HepG2 (cell line): Measurements from ENCODE around the gene ITLN1.

Experiments
- CREB1 ChIP-seq, 2 experiments: fragments of 450-650 bp in 1 of 2; IDR thresholded peaks; 2 replicates each; pipeline ENCODE4 v1.6.1; 2016 to 2017; ENCODE audit warnings: control low read depth in 1 of 2, mild to moderate bottlenecking in 1 of 2, missing compliant biosample characterization in 1 of 2, missing genetic modification characterization in 1 of 2
- HDAC2 ChIP-seq: sonication (generic); formaldehyde crosslinking; IDR thresholded peaks from 2 replicates; pipeline ENCODE4 v1.4.0; 2020; ENCODE audit warnings: missing genetic modification reagents
- IRF2 ChIP-seq: IDR thresholded peaks from 2 replicates; pipeline ENCODE4 v1.6.1; 2018; ENCODE audit warnings: missing genetic modification reagents, missing compliant biosample characterization
- NBN ChIP-seq: fragments of 450-650 bp; conservative IDR thresholded peaks from 2 replicates; pipeline ENCODE4 v1.6.1; 2017
- ZNF12 ChIP-seq: sonication (generic); formaldehyde crosslinking; IDR thresholded peaks from 2 replicates; pipeline ENCODE4 v1.5.0; 2020; ENCODE audit warnings: missing genetic modification reagents
- ZNF292 ChIP-seq: sonication (generic); formaldehyde crosslinking; IDR thresholded peaks from 2 replicates; pipeline ENCODE4 v1.8.1; 2022; ENCODE audit warnings: mild to moderate bottlenecking, low read depth, missing genetic modification reagents, borderline replicate concordance
- TF ChIP-seq, protein P1 (sequence below): fragments of 450-650 bp; IDR thresholded peaks from 2 replicates; pipeline ENCODE4 v1.6.1; 2017
- TF ChIP-seq, protein P2 (sequence below): sonication (generic); formaldehyde crosslinking; IDR thresholded peaks from 2 replicates; pipeline ENCODE4 v1.5.0; 2020; ENCODE audit warnings: mild to moderate bottlenecking, missing genetic modification reagents, moderate library complexity
- TF ChIP-seq, protein P3 (sequence below), 2 experiments: fragments of 450-650 bp in 1 of 2; sonication (generic) in 1 of 2; formaldehyde crosslinking; IDR thresholded peaks; 2 replicates each; pipeline versions ENCODE4 v1.5.0 to v1.8.0; 2020 to 2022; ENCODE audit warnings: mild to moderate bottlenecking in 1 of 2, missing genetic modification reagents in 1 of 2
- TF ChIP-seq, protein P4 (sequence below): IDR thresholded peaks from 2 replicates; pipeline ENCODE4 v1.6.1; 2016; ENCODE audit warnings: low read depth
- TF ChIP-seq, protein P5 (sequence below): sonication (generic); formaldehyde crosslinking; IDR thresholded peaks from 2 replicates; pipeline ENCODE4 v1.4.0; 2020; ENCODE audit warnings: missing genetic modification reagents, mild to moderate bottlenecking, borderline replicate concordance

DNA sequence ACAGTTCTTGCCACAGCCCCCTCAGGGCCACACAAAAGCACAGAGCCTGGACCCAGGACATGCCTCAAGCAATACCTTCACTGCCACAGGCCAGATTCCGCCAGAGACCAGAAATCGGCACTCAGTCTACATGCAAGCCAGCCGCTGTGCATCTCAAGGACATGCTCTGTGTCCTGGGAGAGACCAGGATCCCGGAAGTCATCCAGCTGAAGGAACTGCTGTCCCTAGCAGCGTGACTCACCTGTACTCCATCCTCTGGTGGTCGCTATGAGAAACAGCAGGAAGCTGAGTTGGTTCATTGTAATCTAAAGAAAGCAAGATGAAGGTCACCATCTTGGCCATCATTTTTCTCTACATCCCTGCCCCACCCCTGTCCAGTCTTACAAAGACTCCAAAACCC, 401 bp downstream of the ITLN1 start:
- TF ChIP-seq IRF2 (CRISPR knock-in tag), result no peak
- no peak for TF ChIP-seq ZNF12 (CRISPR knock-in tag)
- TF ChIP-seq HDAC2 (CRISPR knock-in tag), result no peak
- TF ChIP-seq CREB1 (IDR thresholded peaks at IDR 0.05), result no peak
- TF ChIP-seq CREB1 (CRISPR knock-in tag; IDR thresholded peaks at IDR 0.05), result no peak
- TF ChIP-seq, protein P1, sequence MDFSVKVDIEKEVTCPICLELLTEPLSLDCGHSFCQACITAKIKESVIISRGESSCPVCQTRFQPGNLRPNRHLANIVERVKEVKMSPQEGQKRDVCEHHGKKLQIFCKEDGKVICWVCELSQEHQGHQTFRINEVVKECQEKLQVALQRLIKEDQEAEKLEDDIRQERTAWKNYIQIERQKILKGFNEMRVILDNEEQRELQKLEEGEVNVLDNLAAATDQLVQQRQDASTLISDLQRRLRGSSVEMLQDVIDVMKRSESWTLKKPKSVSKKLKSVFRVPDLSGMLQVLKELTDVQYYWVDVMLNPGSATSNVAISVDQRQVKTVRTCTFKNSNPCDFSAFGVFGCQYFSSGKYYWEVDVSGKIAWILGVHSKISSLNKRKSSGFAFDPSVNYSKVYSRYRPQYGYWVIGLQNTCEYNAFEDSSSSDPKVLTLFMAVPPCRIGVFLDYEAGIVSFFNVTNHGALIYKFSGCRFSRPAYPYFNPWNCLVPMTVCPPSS, result no peak
- TF ChIP-seq, protein P2, sequence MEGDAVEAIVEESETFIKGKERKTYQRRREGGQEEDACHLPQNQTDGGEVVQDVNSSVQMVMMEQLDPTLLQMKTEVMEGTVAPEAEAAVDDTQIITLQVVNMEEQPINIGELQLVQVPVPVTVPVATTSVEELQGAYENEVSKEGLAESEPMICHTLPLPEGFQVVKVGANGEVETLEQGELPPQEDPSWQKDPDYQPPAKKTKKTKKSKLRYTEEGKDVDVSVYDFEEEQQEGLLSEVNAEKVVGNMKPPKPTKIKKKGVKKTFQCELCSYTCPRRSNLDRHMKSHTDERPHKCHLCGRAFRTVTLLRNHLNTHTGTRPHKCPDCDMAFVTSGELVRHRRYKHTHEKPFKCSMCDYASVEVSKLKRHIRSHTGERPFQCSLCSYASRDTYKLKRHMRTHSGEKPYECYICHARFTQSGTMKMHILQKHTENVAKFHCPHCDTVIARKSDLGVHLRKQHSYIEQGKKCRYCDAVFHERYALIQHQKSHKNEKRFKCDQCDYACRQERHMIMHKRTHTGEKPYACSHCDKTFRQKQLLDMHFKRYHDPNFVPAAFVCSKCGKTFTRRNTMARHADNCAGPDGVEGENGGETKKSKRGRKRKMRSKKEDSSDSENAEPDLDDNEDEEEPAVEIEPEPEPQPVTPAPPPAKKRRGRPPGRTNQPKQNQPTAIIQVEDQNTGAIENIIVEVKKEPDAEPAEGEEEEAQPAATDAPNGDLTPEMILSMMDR, result peak; percentile 47
- no peak for TF ChIP-seq ZNF292 (CRISPR knock-in tag)
- TF ChIP-seq, protein P3, sequence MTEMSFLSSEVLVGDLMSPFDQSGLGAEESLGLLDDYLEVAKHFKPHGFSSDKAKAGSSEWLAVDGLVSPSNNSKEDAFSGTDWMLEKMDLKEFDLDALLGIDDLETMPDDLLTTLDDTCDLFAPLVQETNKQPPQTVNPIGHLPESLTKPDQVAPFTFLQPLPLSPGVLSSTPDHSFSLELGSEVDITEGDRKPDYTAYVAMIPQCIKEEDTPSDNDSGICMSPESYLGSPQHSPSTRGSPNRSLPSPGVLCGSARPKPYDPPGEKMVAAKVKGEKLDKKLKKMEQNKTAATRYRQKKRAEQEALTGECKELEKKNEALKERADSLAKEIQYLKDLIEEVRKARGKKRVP (CRISPR knock-in tag; IDR thresholded peaks at IDR 0.05), result no peak
- TF ChIP-seq, protein P4, sequence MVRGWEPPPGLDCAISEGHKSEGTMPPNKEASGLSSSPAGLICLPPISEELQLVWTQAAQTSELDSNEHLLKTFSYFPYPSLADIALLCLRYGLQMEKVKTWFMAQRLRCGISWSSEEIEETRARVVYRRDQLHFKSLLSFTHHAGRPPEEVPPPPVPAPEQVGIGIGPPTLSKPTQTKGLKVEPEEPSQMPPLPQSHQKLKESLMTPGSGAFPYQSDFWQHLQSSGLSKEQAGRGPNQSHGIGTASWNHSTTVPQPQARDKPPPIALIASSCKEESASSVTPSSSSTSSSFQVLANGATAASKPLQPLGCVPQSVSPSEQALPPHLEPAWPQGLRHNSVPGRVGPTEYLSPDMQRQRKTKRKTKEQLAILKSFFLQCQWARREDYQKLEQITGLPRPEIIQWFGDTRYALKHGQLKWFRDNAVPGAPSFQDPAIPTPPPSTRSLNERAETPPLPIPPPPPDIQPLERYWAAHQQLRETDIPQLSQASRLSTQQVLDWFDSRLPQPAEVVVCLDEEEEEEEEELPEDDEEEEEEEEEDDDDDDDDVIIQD, result no peak
- no peak for TF ChIP-seq NBN
- TF ChIP-seq, protein P5, sequence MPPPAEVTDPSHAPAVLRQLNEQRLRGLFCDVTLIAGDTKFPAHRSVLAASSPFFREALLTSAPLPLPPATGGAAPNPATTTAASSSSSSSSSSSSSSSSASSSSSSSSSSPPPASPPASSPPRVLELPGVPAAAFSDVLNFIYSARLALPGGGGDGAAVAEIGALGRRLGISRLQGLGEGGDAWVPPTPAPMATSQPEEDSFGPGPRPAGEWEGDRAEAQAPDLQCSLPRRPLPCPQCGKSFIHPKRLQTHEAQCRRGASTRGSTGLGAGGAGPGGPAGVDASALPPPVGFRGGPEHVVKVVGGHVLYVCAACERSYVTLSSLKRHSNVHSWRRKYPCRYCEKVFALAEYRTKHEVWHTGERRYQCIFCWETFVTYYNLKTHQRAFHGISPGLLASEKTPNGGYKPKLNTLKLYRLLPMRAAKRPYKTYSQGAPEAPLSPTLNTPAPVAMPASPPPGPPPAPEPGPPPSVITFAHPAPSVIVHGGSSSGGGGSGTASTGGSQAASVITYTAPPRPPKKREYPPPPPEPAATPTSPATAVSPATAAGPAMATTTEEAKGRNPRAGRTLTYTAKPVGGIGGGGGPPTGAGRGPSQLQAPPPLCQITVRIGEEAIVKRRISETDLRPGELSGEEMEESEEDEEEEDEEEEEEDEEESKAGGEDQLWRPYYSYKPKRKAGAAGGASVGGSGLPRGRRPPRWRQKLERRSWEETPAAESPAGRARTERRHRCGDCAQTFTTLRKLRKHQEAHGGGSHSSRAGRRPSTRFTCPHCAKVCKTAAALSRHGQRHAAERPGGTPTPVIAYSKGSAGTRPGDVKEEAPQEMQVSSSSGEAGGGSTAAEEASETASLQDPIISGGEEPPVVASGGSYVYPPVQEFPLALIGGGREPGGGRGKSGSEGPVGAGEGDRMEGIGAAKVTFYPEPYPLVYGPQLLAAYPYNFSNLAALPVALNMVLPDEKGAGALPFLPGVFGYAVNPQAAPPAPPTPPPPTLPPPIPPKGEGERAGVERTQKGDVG, result no peak
